ENCODE results near the gene ZNF189.

DNA sequence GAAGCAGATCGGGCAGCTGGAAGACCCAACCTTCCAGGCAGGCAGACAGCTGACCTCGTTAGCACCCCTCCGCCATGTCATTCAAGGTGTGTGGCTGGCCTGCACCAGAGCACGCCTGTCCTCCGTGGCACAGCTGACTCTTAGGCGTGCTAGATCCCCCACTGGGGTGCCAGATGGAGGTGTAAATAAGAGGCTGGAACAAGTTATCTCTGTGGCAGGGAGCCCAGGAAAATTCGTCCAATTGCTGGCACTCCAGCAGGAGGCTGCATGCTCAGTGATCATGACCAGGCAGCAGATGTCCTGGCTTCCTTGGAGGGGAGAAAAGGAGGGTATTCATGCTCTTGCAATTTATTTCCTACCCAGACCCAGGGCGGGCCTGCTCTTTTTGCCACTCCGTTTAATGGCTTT is 44.7 kb downstream of the ZNF189 start:
- TF ChIP-seq CTCF (conservative IDR thresholded peaks at IDR 0.05 in 1 of 2, IDR thresholded peaks at IDR 0.05 in 1 of 2; ENCODE audit: extremely low read depth in 1 of 2, insufficient read depth in 1 of 2, low read depth in 1 of 2, low read length in 2 of 2): no peak
- TF ChIP-seq EZH2 (IDR thresholded peaks at IDR 0.05; ENCODE audit: borderline replicate concordance, low read length): no peak

Data from mammary epithelial cell (primary cell).